Measurements from ENCODE around the gene ZNF638.

Gene ZNF638

GRCh38 chr2:71388214-71388613 is 56.6 kb downstream of the ZNF638 start:
- no peak overlapping the region for H2AFZ ChIP-seq (ENCODE audit: low read length)
- H3K4me1 ChIP-seq (ENCODE audit: insufficient read depth, low read length, poor library complexity, severe bottlenecking): no peaks in the 10 kb centered on the region
- H3F3A ChIP-seq (ENCODE audit: low read depth): no peaks in the 10 kb centered on the region
- H3K9ac ChIP-seq (ENCODE audit: low read depth, low read length, poor library complexity, severe bottlenecking): no peak overlapping the region
- H3K27me3 ChIP-seq (ENCODE audit: insufficient read depth, low read length, poor library complexity, severe bottlenecking): no peaks in the 10 kb centered on the region
- H3K4me2 ChIP-seq (ENCODE audit: low read depth, low read length, poor library complexity, severe bottlenecking): no peak overlapping the region
- no peak overlapping the region for H3K4me3 ChIP-seq (ENCODE audit: low read length, poor library complexity, severe bottlenecking)
- H3K9me2 ChIP-seq (replicated peaks; ENCODE audit: low read depth, low read length): no peaks in the 10 kb centered on the region
- no peaks in the 10 kb centered on the region for H3K79me2 ChIP-seq (ENCODE audit: insufficient read depth, low read length)
- no peaks in the 10 kb centered on the region for H4K20me1 ChIP-seq (ENCODE audit: insufficient read depth, low read length, poor library complexity, severe bottlenecking)
- H3K9me3 ChIP-seq (ENCODE audit: insufficient read depth, low read depth, low read length): no peaks in the 10 kb centered on the region
- peaks cover 84% of the 10 kb centered on the region; the same call in 1 of the 2 replicates for H3K36me3 ChIP-seq (ENCODE audit: insufficient read depth, low read length)
- no peak for TF ChIP-seq EZH2phosphoT487 (IDR thresholded peaks at IDR 0.05; ENCODE audit: borderline replicate concordance)
- TF ChIP-seq, protein P1, sequence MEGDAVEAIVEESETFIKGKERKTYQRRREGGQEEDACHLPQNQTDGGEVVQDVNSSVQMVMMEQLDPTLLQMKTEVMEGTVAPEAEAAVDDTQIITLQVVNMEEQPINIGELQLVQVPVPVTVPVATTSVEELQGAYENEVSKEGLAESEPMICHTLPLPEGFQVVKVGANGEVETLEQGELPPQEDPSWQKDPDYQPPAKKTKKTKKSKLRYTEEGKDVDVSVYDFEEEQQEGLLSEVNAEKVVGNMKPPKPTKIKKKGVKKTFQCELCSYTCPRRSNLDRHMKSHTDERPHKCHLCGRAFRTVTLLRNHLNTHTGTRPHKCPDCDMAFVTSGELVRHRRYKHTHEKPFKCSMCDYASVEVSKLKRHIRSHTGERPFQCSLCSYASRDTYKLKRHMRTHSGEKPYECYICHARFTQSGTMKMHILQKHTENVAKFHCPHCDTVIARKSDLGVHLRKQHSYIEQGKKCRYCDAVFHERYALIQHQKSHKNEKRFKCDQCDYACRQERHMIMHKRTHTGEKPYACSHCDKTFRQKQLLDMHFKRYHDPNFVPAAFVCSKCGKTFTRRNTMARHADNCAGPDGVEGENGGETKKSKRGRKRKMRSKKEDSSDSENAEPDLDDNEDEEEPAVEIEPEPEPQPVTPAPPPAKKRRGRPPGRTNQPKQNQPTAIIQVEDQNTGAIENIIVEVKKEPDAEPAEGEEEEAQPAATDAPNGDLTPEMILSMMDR (conservative IDR thresholded peaks at IDR 0.05; ENCODE audit: low read length): no peak

GRCh38 chr2:71389384-71390072 is 57.9 kb downstream of the ZNF638 start:
- Histone ChIP-seq H3K4me1 (ENCODE audit: insufficient read depth, low read length, poor library complexity, severe bottlenecking) (no peaks in the 10 kb centered on the region), H4K20me1 (ENCODE audit: insufficient read depth, low read length, poor library complexity, severe bottlenecking) (no peaks in the 10 kb centered on the region), H3F3A (ENCODE audit: low read depth) (no peaks in the 10 kb centered on the region), H3K4me3 (ENCODE audit: low read length, poor library complexity, severe bottlenecking) (no peak overlapping the region), H3K4me2 (ENCODE audit: low read depth, low read length, poor library complexity, severe bottlenecking) (no peak overlapping the region), H3K9ac (ENCODE audit: low read depth, low read length, poor library complexity, severe bottlenecking) (no peak overlapping the region), H3K36me3 (ENCODE audit: insufficient read depth, low read length) (peaks cover 88% of the 10 kb centered on the region; the same call in 1 of the 2 replicates), H3K9me2 (replicated peaks; ENCODE audit: low read depth, low read length) (no peaks in the 10 kb centered on the region), H3K9me3 (ENCODE audit: insufficient read depth, low read depth, low read length) (no peaks in the 10 kb centered on the region), H3K27me3 (ENCODE audit: insufficient read depth, low read length, poor library complexity, severe bottlenecking) (no peaks in the 10 kb centered on the region), H3K79me2 (ENCODE audit: insufficient read depth, low read length) (no peaks in the 10 kb centered on the region), H2AFZ (ENCODE audit: low read length) (no peak overlapping the region)
- no peak for TF ChIP-seq EZH2phosphoT487 (IDR thresholded peaks at IDR 0.05; ENCODE audit: borderline replicate concordance)
- TF ChIP-seq, protein P1 (conservative IDR thresholded peaks at IDR 0.05; ENCODE audit: low read length): no peak

GRCh38 chr2:71393216-71393615 is 61.6 kb downstream of the ZNF638 start:
- Histone ChIP-seq H3K27me3 (ENCODE audit: insufficient read depth, low read length, poor library complexity, severe bottlenecking) (no peaks in the 10 kb centered on the region), H3F3A (ENCODE audit: low read depth) (no peaks in the 10 kb centered on the region), H3K9ac (ENCODE audit: low read depth, low read length, poor library complexity, severe bottlenecking) (no peak overlapping the region), H3K79me2 (ENCODE audit: insufficient read depth, low read length) (no peaks in the 10 kb centered on the region), H3K4me1 (ENCODE audit: insufficient read depth, low read length, poor library complexity, severe bottlenecking) (no peaks in the 10 kb centered on the region), H3K9me3 (ENCODE audit: insufficient read depth, low read depth, low read length) (no peaks in the 10 kb centered on the region), H4K20me1 (ENCODE audit: insufficient read depth, low read length, poor library complexity, severe bottlenecking) (no peaks in the 10 kb centered on the region), H3K4me3 (ENCODE audit: low read length, poor library complexity, severe bottlenecking) (no peak overlapping the region), H3K36me3 (ENCODE audit: insufficient read depth, low read length) (peaks cover 87% of the 10 kb centered on the region; the same call in 1 of the 2 replicates), H2AFZ (ENCODE audit: low read length) (no peak overlapping the region), H3K9me2 (replicated peaks; ENCODE audit: low read depth, low read length) (no peaks in the 10 kb centered on the region), H3K4me2 (ENCODE audit: low read depth, low read length, poor library complexity, severe bottlenecking) (no peak overlapping the region)
- no peak for TF ChIP-seq EZH2phosphoT487 (IDR thresholded peaks at IDR 0.05; ENCODE audit: borderline replicate concordance)
- TF ChIP-seq, protein P1 (conservative IDR thresholded peaks at IDR 0.05; ENCODE audit: low read length): no peak

Data from Loucy (cell line).